Measurements from ENCODE around the gene ITGA3.

GRCh38 chr17:50027881-50028735, 27.8 kb upstream of the ITGA3 start:
- TF ChIP-seq ZSCAN29 (CRISPR knock-in tag; conservative IDR thresholded peaks at IDR 0.05) (no peak), RNF2 (conservative IDR thresholded peaks at IDR 0.05; ENCODE audit: low read depth) (no peak), CREB1 (IDR thresholded peaks at IDR 0.05) (no peak), CREB1 (CRISPR knock-in tag; IDR thresholded peaks at IDR 0.05) (no peak)
